AG04449 (cell line): ENCODE measurements around the gene GMPS.

Source experiments
- CTCF ChIA-PET: fragments of 350-600 bp; formaldehyde crosslinking; extraction: SDS; loops from one replicate; lab custom pipeline; 2021; ENCODE audit warnings: antibody characterized with exemption; lab: Yijun Ruan, JAX
- POLR2A ChIA-PET: fragments of 400-600, 350-600 bp; formaldehyde crosslinking; extraction: SDS; loops from one replicate; lab custom pipeline; 2020; ENCODE audit warnings: antibody characterized with exemption, inconsistent platforms; lab: Yijun Ruan, JAX
- DNase-seq: peaks from one replicate; pipeline ENCODE4 v3.0.0-alpha.2; 2010; ENCODE audit warnings: low read depth, low spot score
- H3K4me3 ChIP-seq: 2 replicates; pipeline ENCODE4 v1.5.1; 2011; ENCODE audit warnings: low read depth, mild to moderate bottlenecking, control low read depth, low read length
- TF ChIP-seq, protein P1 (sequence below): IDR thresholded peaks from one replicate; pipeline ENCODE4 v1.5.1; 2011; ENCODE audit warnings: mild to moderate bottlenecking, moderate library complexity, low read length, control low read depth, inconsistent platforms; ENCODE audit not compliant: insufficient read depth; ENCODE audit errors: missing control alignments

GMPS gene

DNA sequence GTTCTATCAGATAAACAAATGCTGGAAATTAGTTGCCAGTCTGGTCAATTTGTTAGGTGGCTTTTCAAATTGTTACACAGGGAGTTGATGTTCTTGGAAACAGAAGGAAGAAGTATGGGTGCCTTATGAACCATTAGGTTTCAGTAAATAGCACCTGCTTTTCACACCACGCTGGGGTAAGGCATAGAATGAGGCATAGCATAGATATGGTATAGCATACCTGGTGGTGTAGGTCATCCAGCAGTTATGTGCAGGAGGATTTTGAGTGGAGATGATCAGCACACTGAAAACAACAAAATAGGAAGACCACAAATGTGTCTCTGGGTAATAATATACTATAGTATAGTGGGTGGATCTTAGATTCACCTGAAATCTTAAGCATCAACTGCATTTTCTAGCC lies 121.4 kb downstream of the GMPS start:
- ChIA-PET CTCF (no interaction called here), POLR2A (no interaction called here)
- H3K4me3 ChIP-seq = no peak overlapping the region
- DNase-seq = no peak
- TF ChIP-seq, protein P1, sequence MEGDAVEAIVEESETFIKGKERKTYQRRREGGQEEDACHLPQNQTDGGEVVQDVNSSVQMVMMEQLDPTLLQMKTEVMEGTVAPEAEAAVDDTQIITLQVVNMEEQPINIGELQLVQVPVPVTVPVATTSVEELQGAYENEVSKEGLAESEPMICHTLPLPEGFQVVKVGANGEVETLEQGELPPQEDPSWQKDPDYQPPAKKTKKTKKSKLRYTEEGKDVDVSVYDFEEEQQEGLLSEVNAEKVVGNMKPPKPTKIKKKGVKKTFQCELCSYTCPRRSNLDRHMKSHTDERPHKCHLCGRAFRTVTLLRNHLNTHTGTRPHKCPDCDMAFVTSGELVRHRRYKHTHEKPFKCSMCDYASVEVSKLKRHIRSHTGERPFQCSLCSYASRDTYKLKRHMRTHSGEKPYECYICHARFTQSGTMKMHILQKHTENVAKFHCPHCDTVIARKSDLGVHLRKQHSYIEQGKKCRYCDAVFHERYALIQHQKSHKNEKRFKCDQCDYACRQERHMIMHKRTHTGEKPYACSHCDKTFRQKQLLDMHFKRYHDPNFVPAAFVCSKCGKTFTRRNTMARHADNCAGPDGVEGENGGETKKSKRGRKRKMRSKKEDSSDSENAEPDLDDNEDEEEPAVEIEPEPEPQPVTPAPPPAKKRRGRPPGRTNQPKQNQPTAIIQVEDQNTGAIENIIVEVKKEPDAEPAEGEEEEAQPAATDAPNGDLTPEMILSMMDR = no peak
